Activated B cell treated with CpG ODN at 0.5 μM for 24 hours (primary cell): Measurements from ENCODE around the gene MICA. TPM values are rescaled to one million over a fixed set of nuclear protein-coding genes. Genes with fewer than 3 reads are reported as not detected.
A peak's percentile ranks its signal among the peaks of the same experiment; 100 is the strongest.

ENCODE experiments used
- ATAC-seq: fragments of 200-7000 bp; cut with Tn5 transposase; one replicate; pipeline ENCODE4 v1.10.0; 2021; ENCODE audit warnings: low read depth, mild to moderate bottlenecking, moderate library complexity
- CTCF ChIA-PET: fragments of 350-600 bp; sonication (Branson Sonifier 250); formaldehyde crosslinking; loops from one replicate; lab custom pipeline; 2021; ENCODE audit warnings: antibody characterized with exemption; lab: Charles Lee
- POLR2A ChIA-PET: fragments of 350-600 bp; sonication (Branson Sonifier 250); formaldehyde crosslinking; loops from one replicate; lab custom pipeline; 2021; ENCODE audit warnings: antibody characterized with exemption; lab: Charles Lee
- DNase-seq: peaks from one replicate; pipeline ENCODE4 v3.0.0; 2022
- H3K27ac Mint-ChIP-seq: one replicate; pipeline ENCODE4 v1.8.0; 2020; ENCODE audit warnings: mixed read lengths
- H3K27me3 Mint-ChIP-seq: one replicate; pipeline ENCODE4 v1.8.0; 2021; ENCODE audit warnings: mixed read lengths
- H3K36me3 Mint-ChIP-seq: one replicate; pipeline ENCODE4 v1.8.0; 2021; ENCODE audit warnings: low read depth, mixed read lengths
- H3K4me1 Mint-ChIP-seq: one replicate; pipeline ENCODE4 v1.8.0; 2021; ENCODE audit warnings: mixed read lengths
- H3K4me3 Mint-ChIP-seq: one replicate; pipeline ENCODE4 v1.8.0; 2020; ENCODE audit warnings: mild to moderate bottlenecking, mixed read lengths
- H3K9me3 Mint-ChIP-seq: one replicate; pipeline ENCODE4 v1.8.0; 2020; ENCODE audit warnings: mixed read lengths
- intact Hi-C: fragments of 100-400 bp; cut with micrococcal nuclease; formaldehyde crosslinking; loops from one replicate; pipeline ENCODE4 v1.15.1; 2024
- total RNA-seq: library from RNA; stranded (reverse); gene quantifications from 2 replicates; pipeline ENCODE4 v1.2.3, GENCODE V29; 2022
- TF ChIP-seq, protein P1 (sequence below): fragments of 200-600 bp; IDR thresholded peaks from one replicate; pipeline ENCODE4 v1.8.0; 2022; ENCODE audit warnings: antibody characterized with exemption, mild to moderate bottlenecking

Gene MICA
- 8.9 and 9.0 TPM in 2 replicates for total RNA-seq

DNA sequence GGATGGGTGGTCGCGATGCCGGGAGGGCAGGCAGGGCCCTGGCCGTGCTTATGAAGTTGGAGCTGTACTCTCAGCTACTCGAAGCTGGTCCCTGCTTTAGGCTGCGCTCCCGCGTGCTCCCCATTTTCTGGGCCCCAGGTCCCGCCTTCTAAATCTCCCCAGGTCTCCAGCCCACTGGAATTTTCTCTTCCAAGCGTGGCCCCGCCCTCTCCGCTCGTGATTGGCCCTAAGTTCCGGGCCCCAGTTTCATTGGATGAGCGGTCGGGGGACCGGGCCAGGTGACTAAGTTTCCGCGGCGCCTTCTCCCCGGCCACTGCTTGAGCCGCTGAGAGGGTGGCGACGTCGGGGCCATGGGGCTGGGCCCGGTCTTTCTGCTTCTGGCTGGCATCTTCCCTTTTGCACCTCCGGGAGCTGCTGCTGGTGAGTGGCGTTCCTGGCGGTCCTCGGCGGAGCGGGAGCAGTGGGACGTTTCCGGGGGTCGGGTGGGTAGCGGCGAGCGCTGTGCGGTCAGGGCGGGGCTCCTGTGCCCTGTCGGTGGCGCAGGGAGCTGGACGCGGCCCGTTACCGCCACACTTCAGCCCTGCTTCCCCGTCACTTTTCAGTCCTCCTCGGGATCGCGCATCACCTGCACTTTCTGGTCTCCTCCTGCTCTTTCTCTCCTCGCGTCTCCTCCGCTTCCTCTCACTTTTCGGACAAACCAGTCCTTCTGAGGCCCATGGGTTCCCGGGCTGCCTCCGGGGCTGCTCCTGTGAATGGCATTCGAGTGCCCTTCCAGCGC, at the start of gene MICA:
Gene MICA, plus strand, starts transcription at position 313 of the 778 bp plus-strand sequence. Its CDS starts 38 bp downstream, at position 351.
- ChIA-PET CTCF (interaction anchor here (0.8 to 1.6 kb wide), 2 partner anchors 39 to 93 kb away, joined by 3 to 7 read pairs; no protein-coding TSS in a partner anchor), POLR2A (interaction anchor here (0.6 to 2.4 kb wide), 5 partner anchors 27 to 924 kb away, joined by 3 to 28 read pairs (median 7); no protein-coding TSS in a partner anchor)
- DNase-seq (peak; percentile 63), ATAC-seq (peak; percentile 65)
- H3K4me1 Mint-ChIP-seq = peaks cover 63% of the 10 kb centered on the region
- H3K9me3 Mint-ChIP-seq = no peaks in the 10 kb centered on the region
- peak within 1 kb of the TSS; percentile 91 for H3K4me3 Mint-ChIP-seq
- TF ChIP-seq, protein P1, sequence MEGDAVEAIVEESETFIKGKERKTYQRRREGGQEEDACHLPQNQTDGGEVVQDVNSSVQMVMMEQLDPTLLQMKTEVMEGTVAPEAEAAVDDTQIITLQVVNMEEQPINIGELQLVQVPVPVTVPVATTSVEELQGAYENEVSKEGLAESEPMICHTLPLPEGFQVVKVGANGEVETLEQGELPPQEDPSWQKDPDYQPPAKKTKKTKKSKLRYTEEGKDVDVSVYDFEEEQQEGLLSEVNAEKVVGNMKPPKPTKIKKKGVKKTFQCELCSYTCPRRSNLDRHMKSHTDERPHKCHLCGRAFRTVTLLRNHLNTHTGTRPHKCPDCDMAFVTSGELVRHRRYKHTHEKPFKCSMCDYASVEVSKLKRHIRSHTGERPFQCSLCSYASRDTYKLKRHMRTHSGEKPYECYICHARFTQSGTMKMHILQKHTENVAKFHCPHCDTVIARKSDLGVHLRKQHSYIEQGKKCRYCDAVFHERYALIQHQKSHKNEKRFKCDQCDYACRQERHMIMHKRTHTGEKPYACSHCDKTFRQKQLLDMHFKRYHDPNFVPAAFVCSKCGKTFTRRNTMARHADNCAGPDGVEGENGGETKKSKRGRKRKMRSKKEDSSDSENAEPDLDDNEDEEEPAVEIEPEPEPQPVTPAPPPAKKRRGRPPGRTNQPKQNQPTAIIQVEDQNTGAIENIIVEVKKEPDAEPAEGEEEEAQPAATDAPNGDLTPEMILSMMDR = no peak
- no peaks in the 10 kb centered on the region for H3K27me3 Mint-ChIP-seq
- H3K27ac Mint-ChIP-seq = peak within 1 kb of the TSS; percentile 80
- intact Hi-C loops = loop anchor here (5.0 kb wide), 1 partner anchor 89 kb away; no protein-coding TSS in a partner anchor
- peaks cover 8% of the 10 kb centered on the region for H3K36me3 Mint-ChIP-seq

GRCh38 chr6:31354158-31354863, 49.1 kb upstream of the MICA start:
- intact Hi-C loops = no loop called here
- ChIA-PET CTCF (interaction anchor here (2.1 kb wide), 1 partner anchor 12 kb away, joined by 8 read pairs; no protein-coding TSS in a partner anchor), POLR2A (interaction anchor here (0.6 to 5.1 kb wide), 7 partner anchors 10 to 157 kb away, joined by 3 to 114 read pairs (median 29); partner anchors contain the start of gene HLA-C)
- Mint-ChIP-seq H3K27me3 (no peaks in the 10 kb centered on the region), H3K27ac (peak overlapping the region; percentile 100), H3K4me1 (peaks cover 77% of the 10 kb centered on the region), H3K9me3 (no peaks in the 10 kb centered on the region), H3K4me3 (peak overlapping the region; percentile 95), H3K36me3 (peaks cover 52% of the 10 kb centered on the region)
- DNase-seq (no peak), ATAC-seq (no peak)
- TF ChIP-seq, protein P1 = no peak

GRCh38 chr6:31354864-31355582, 48.4 kb upstream of the MICA start:
- H3K4me1 Mint-ChIP-seq = peaks cover 74% of the 10 kb centered on the region
- intact Hi-C loops = loop anchor here (5.0 kb wide), 1 partner anchor 738 kb away; the partner anchor contains the start of genes MRPS18B and PPP1R10

GRCh38 chr6:31355583-31355948, 47.8 kb upstream of the MICA start:
- peaks cover 68% of the 10 kb centered on the region for H3K4me1 Mint-ChIP-seq
- peak overlapping the region; percentile 100 for H3K27ac Mint-ChIP-seq
- POLR2A ChIA-PET = interaction anchor here (0.6 to 5.1 kb wide), 4 partner anchors 9 to 158 kb away, joined by 3 to 114 read pairs (median 40); partner anchors contain the start of gene HLA-C
- no peaks in the 10 kb centered on the region for H3K27me3 Mint-ChIP-seq
- TF ChIP-seq, protein P1 = no peak
- CTCF ChIA-PET = interaction anchor here (2.1 kb wide), 1 partner anchor 11 kb away, joined by 8 read pairs; no protein-coding TSS in a partner anchor
- ATAC-seq (no peak), DNase-seq (no peak)
- H3K4me3 Mint-ChIP-seq = peak overlapping the region; percentile 95
- no peaks in the 10 kb centered on the region for H3K9me3 Mint-ChIP-seq
- intact Hi-C loops = loop anchor here (5.0 kb wide), 1 partner anchor 738 kb away; the partner anchor contains the start of genes MRPS18B and PPP1R10
- peaks cover 52% of the 10 kb centered on the region for H3K36me3 Mint-ChIP-seq

More at GRCh38 chr6:31354864-31355582, 48.4 kb upstream of the MICA start:
- Mint-ChIP-seq H3K27me3 (no peaks in the 10 kb centered on the region), H3K9me3 (no peaks in the 10 kb centered on the region), H3K4me3 (peak overlapping the region; percentile 95), H3K36me3 (peaks cover 52% of the 10 kb centered on the region), H3K27ac (peak overlapping the region; percentile 100)
- CTCF ChIA-PET = interaction anchor here (2.1 kb wide), 1 partner anchor 12 kb away, joined by 8 read pairs; no protein-coding TSS in a partner anchor
- DNase-seq = no peak
- ATAC-seq = no peak
- TF ChIP-seq, protein P1 = no peak
- POLR2A ChIA-PET = interaction anchor here (0.6 to 5.1 kb wide), 5 partner anchors 10 to 158 kb away, joined by 6 to 114 read pairs (median 36); partner anchors contain the start of gene HLA-C
